ENCODE measurements around the gene FAM81B. TPM values are rescaled to one million over a fixed set of nuclear protein-coding genes. Genes with fewer than 3 reads are reported as not detected.

The FAM81B gene
- total and polyA plus RNA-seq, 2 donors (not counting 3 experiments of a cell fraction or from before 2014, with no cell fraction given): not detected

DNA sequence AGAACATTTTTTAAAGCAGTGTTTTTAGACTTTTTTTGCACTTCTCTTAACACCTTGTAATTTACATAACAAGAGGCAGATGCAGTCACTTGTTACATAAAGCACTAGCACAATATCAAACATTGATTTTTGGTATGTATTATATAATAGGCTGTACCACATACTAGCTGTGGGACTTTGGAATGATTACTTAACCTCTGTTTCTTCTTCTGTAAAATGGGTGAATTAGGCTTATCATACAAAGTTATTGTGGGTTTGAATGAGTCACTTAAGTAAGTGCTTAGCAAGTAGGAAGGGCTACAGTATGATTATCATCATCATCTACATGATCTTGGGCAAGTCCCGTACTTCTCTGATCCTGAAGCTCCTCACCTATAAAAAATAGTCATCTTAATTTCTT lies 2.1 kb downstream of the FAM81B start:
- no peak overlapping the region for H3K9ac ChIP-seq (replicated peaks; ENCODE audit: extremely low read depth, insufficient read depth, low read length)
- H3K79me2 ChIP-seq (ENCODE audit: control insufficient read depth, insufficient read depth, low read length): no peaks in the 10 kb centered on the region
- ChIA-PET POLR2A (no interaction called here), CTCF (interaction anchor here (1.0 to 1.4 kb wide), 4 partner anchors 11 to 109 kb away, joined by 3 to 4 read pairs (median 3); no protein-coding TSS in a partner anchor)
- H4K20me1 ChIP-seq (replicated peaks; ENCODE audit: control insufficient read depth, extremely low read depth, insufficient read depth, low read length): no peaks in the 10 kb centered on the region
- DNase-seq (ENCODE audit: low read depth, low spot score) (no peak), FAIRE-seq (no peak)
- dilution Hi-C loops (cut with MboI; ENCODE audit: extremely low pct_ligation_motif_present, low sequenced_read_pairs) (no loop called here), intact Hi-C loops (cut with micrococcal nuclease) (loop anchor here (5.0 kb wide), 1 partner anchor 106 kb away; the partner anchor contains the start of gene MCTP1)
- H3K4me3 ChIP-seq (replicated peaks in 1 of 3; ENCODE audit: insufficient read depth in 1 of 3, low read depth in 1 of 3, low read length in 3 of 3): no peak overlapping the region
- H2AFZ ChIP-seq (ENCODE audit: low read depth, low read length): no peak overlapping the region
- no peak for TF ChIP-seq MYC (IDR thresholded peaks at IDR 0.05; ENCODE audit: low read depth, low read length)
- no peak for TF ChIP-seq POLR2AphosphoS5 (IDR thresholded peaks at IDR 0.05; ENCODE audit: insufficient read depth, low read depth, low read length)
- TF ChIP-seq POLR2A (IDR thresholded peaks at IDR 0.05; ENCODE audit: low read depth, low read length): no peak
- no peak overlapping the region for H3K4me2 ChIP-seq (ENCODE audit: insufficient read depth, low read length)
- H3K36me3 ChIP-seq (ENCODE audit: control insufficient read depth in 2 of 2, extremely low read depth in 1 of 2, insufficient read depth in 2 of 2, low read length in 2 of 2): no peaks in the 10 kb centered on the region
- BruUV-seq (replicated peaks): no TSS peak
- H3K4me1 ChIP-seq (ENCODE audit: control insufficient read depth, extremely low read depth, insufficient read depth, low read length): peaks cover 6% of the 10 kb centered on the region
- H3K27me3 ChIP-seq (ENCODE audit: control insufficient read depth in 2 of 2, insufficient read depth in 2 of 2, low read length in 2 of 2): peaks cover 2 to 11% of the 10 kb centered on the region in 2 experiments
- H3K27ac ChIP-seq (ENCODE audit: insufficient read depth, low read depth, low read length): no peak overlapping the region
- no peaks in the 10 kb centered on the region for H3K9me3 ChIP-seq (replicated peaks; ENCODE audit: control insufficient read depth, insufficient read depth, low read length)
- H3K9me1 ChIP-seq (replicated peaks; ENCODE audit: control insufficient read depth, extremely low read depth, insufficient read depth, low read length): no peaks in the 10 kb centered on the region

DNA sequence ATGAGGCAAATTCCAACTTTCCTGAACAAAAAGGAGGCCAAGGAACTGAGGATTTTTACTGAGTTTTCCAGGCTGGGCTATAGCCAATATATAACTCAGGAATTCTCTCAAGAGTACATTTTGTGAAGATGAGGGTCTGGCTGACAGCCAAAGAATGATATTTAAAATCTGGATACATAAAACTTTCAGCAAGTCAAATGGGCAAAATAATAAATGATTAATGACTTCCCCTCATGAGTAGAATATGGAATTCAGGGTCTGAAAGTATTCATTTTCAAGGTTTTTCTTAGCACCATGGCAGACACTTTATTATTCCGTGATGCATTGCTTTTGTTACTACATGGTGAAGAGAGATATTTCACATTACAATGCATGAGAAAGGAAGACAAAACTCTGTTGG lies 7.8 kb downstream of the FAM81B start:
- Histone ChIP-seq H3K9me3 (replicated peaks; ENCODE audit: control insufficient read depth, insufficient read depth, low read length) (no peaks in the 10 kb centered on the region), H3K9me1 (replicated peaks; ENCODE audit: control insufficient read depth, extremely low read depth, insufficient read depth, low read length) (no peaks in the 10 kb centered on the region), H3K9ac (replicated peaks; ENCODE audit: extremely low read depth, insufficient read depth, low read length) (no peak overlapping the region), H3K4me3 (replicated peaks in 1 of 3; ENCODE audit: insufficient read depth in 1 of 3, low read depth in 1 of 3, low read length in 3 of 3) (no peak overlapping the region), H3K27me3 (ENCODE audit: control insufficient read depth in 2 of 2, insufficient read depth in 2 of 2, low read length in 2 of 2) (peaks cover 5 to 9% of the 10 kb centered on the region in 2 experiments), H3K36me3 (ENCODE audit: control insufficient read depth in 2 of 2, extremely low read depth in 1 of 2, insufficient read depth in 2 of 2, low read length in 2 of 2) (no peaks in the 10 kb centered on the region), H3K27ac (ENCODE audit: insufficient read depth, low read depth, low read length) (no peak overlapping the region), H3K79me2 (ENCODE audit: control insufficient read depth, insufficient read depth, low read length) (no peaks in the 10 kb centered on the region), H3K4me1 (ENCODE audit: control insufficient read depth, extremely low read depth, insufficient read depth, low read length) (no peaks in the 10 kb centered on the region), H4K20me1 (replicated peaks; ENCODE audit: control insufficient read depth, extremely low read depth, insufficient read depth, low read length) (no peaks in the 10 kb centered on the region), H3K4me2 (ENCODE audit: insufficient read depth, low read length) (no peak overlapping the region), H2AFZ (ENCODE audit: low read depth, low read length) (no peak overlapping the region)
- TF ChIP-seq GATA2 (IDR thresholded peaks at IDR 0.05; ENCODE audit: insufficient read depth, insufficient read length, low read depth, low read length) (no peak), FOS (IDR thresholded peaks at IDR 0.05; ENCODE audit: borderline replicate concordance, insufficient read depth, low read length) (no peak), MYC (IDR thresholded peaks at IDR 0.05; ENCODE audit: low read depth, low read length) (no peak), JUN (IDR thresholded peaks at IDR 0.05; ENCODE audit: borderline replicate concordance, insufficient read depth, insufficient read length, low read depth) (no peak), EZH2 (IDR thresholded peaks at IDR 0.05; ENCODE audit: borderline replicate concordance, low read depth, low read length, severe bottlenecking) (no peak), POLR2AphosphoS5 (IDR thresholded peaks at IDR 0.05; ENCODE audit: insufficient read depth, low read depth, low read length) (no peak), POLR2A (IDR thresholded peaks at IDR 0.05; ENCODE audit: low read depth, low read length) (no peak)
- TF ChIP-seq, protein P1, sequence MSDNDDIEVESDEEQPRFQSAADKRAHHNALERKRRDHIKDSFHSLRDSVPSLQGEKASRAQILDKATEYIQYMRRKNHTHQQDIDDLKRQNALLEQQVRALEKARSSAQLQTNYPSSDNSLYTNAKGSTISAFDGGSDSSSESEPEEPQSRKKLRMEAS (IDR thresholded peaks at IDR 0.05; ENCODE audit: insufficient read depth, insufficient read length): no peak
- TF ChIP-seq, protein P2, sequence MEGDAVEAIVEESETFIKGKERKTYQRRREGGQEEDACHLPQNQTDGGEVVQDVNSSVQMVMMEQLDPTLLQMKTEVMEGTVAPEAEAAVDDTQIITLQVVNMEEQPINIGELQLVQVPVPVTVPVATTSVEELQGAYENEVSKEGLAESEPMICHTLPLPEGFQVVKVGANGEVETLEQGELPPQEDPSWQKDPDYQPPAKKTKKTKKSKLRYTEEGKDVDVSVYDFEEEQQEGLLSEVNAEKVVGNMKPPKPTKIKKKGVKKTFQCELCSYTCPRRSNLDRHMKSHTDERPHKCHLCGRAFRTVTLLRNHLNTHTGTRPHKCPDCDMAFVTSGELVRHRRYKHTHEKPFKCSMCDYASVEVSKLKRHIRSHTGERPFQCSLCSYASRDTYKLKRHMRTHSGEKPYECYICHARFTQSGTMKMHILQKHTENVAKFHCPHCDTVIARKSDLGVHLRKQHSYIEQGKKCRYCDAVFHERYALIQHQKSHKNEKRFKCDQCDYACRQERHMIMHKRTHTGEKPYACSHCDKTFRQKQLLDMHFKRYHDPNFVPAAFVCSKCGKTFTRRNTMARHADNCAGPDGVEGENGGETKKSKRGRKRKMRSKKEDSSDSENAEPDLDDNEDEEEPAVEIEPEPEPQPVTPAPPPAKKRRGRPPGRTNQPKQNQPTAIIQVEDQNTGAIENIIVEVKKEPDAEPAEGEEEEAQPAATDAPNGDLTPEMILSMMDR (IDR thresholded peaks at IDR 0.05; ENCODE audit: extremely low read depth in 1 of 2, insufficient read depth in 1 of 2, low read depth in 1 of 2, low read length in 2 of 2): no peak
- POLR2A ChIA-PET: no interaction called here
- FAIRE-seq (no peak), DNase-seq (ENCODE audit: low read depth, low spot score) (no peak)
- CTCF ChIA-PET: no interaction called here
- no TSS peak for BruUV-seq (replicated peaks)
- dilution Hi-C loops (cut with MboI; ENCODE audit: extremely low pct_ligation_motif_present, low sequenced_read_pairs) (no loop called here), intact Hi-C loops (cut with micrococcal nuclease) (no loop called here)

Measured in endothelial cell of umbilical vein (primary cell).